Measurements from ENCODE around the gene PRELID3B.

DNA sequence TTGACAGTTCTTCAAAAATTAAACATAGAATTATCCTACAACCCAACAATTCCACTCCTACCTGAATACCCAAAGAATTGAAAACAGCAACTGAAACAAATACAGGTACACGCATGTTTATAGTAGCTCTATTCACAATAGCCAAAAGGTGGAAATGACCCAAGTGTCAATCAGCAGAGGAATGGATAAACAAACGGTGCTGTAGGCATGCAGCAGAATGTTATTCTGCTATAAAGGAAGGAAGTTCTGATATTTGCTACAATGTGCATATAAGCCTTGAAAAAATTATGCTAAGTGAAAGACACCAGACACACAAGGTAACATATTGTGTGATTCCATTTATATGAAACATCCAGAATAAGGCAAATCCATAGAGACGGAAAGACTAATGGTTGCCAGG, 38.5 kb upstream of the PRELID3B start:
- TF ChIP-seq, protein P1, sequence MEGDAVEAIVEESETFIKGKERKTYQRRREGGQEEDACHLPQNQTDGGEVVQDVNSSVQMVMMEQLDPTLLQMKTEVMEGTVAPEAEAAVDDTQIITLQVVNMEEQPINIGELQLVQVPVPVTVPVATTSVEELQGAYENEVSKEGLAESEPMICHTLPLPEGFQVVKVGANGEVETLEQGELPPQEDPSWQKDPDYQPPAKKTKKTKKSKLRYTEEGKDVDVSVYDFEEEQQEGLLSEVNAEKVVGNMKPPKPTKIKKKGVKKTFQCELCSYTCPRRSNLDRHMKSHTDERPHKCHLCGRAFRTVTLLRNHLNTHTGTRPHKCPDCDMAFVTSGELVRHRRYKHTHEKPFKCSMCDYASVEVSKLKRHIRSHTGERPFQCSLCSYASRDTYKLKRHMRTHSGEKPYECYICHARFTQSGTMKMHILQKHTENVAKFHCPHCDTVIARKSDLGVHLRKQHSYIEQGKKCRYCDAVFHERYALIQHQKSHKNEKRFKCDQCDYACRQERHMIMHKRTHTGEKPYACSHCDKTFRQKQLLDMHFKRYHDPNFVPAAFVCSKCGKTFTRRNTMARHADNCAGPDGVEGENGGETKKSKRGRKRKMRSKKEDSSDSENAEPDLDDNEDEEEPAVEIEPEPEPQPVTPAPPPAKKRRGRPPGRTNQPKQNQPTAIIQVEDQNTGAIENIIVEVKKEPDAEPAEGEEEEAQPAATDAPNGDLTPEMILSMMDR (IDR thresholded peaks at IDR 0.05; ENCODE audit: low read depth, low read length, poor library complexity, severe bottlenecking), result no peak
- TF ChIP-seq EZH2phosphoT487 (IDR thresholded peaks at IDR 0.05; ENCODE audit: borderline replicate concordance, low read length), result no peak

Data from DOHH2 (cell line).